ENCODE data around the gene ADORA2B.

DNA sequence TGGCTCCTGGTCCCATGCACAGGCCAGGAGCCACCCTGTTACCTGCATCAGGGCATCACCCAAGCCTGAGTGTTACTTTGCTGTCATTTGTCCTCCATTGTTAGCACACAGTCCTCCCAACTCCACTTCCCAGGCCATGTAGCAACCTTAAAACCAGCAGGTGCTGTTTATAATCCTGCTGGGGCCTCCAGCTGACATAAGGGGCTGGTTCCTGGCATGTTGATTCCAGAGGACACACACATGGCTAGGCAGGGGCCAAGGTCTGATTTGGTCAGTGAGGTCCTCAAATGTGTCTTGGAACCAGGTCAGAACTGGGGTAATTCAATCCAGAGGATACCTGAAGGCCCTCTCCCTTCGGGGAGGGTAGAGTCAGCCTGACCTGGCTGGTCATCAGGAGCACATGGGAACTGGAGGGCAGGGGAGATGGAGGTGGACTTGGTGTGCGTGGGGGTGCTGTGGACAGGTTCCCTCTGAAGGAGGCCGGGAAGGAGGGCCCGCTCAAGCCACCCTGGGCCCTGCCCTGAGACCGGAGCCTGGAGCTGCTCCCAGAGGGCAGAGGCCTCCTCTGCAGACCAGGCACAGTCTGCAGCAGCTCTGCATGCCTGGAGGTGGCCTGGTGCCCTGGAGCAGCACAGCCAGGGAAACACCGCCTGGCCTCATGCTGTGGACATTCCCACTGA is 6.6 kb downstream of the ADORA2B start:
- TF ChIP-seq CTCF (IDR thresholded peaks at IDR 0.05), result no peak
- no peak for TF ChIP-seq POLR2A (IDR thresholded peaks at IDR 0.05)
